Gastroesophageal sphincter (tissue), 3 donors: ENCODE measurements around the gene IMMP2L.

Experiments used
- CTCF ChIP-seq, 4 experiments: fragments of 200-600 bp in 2 of 4; fragments of 450-650 bp in 2 of 4; sonication (generic) in 1 of 4; IDR thresholded peaks; one replicate each; pipeline ENCODE4 v1.5.1; 2017 to 2019; ENCODE audit warnings: antibody characterized with exemption in 4 of 4, mild to moderate bottlenecking in 2 of 4, moderate library complexity in 2 of 4
- EP300 ChIP-seq: sonication (generic); formaldehyde crosslinking; IDR thresholded peaks from one replicate; pipeline ENCODE4 v1.6.1; 2017; ENCODE audit warnings: antibody characterized with exemption, mild to moderate bottlenecking
- POLR2A ChIP-seq, 2 donors: fragments of 450-650 bp; IDR thresholded peaks; one replicate each; pipeline ENCODE4 v1.6.1; 2017; ENCODE audit warnings: antibody characterized with exemption in 2 of 2, mild to moderate bottlenecking in 2 of 2, moderate library complexity in 1 of 2
- POLR2AphosphoS5 ChIP-seq: sonication (generic); formaldehyde crosslinking; IDR thresholded peaks from one replicate; pipeline ENCODE4 v1.6.1; 2017; ENCODE audit warnings: antibody characterized with exemption

DNA sequence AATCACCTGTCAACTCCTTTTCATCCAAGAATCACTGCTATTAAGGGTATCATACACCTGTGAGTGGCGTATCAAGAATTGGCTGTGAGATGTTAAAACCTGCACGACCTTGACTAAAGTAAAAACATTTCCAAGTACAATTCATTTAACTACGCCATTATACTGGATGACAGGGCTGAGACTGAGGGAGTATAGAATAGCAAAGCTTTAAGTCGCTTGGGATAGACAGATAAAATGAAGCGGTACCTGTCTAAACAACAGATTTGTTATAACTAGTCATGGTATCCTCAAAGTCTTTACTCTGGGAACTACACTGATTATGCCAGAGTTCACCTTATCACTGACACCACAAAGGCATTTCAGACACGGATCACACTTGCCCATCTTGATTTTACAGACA is 837.5 kb downstream of the IMMP2L start:
- TF ChIP-seq CTCF (IDR thresholded peaks at IDR 0.05), result no peak
- TF ChIP-seq POLR2A (IDR thresholded peaks at IDR 0.05), result no peak
- no peak for TF ChIP-seq EP300
- TF ChIP-seq POLR2AphosphoS5, result no peak
